ENCODE data around the gene ISG15. TPM values are rescaled to one million over a fixed set of nuclear protein-coding genes. Genes with fewer than 3 reads are reported as not detected.
"Not testable (repeated sequence)": the region's sequence is repeated elsewhere in the genome, so short reads cannot be mapped to it uniquely, and the experiment has no call there.

The ISG15 gene
- total and polyA plus RNA-seq, 2 experiments from 2014 or later: 62.3 to 89.6 TPM

DNA sequence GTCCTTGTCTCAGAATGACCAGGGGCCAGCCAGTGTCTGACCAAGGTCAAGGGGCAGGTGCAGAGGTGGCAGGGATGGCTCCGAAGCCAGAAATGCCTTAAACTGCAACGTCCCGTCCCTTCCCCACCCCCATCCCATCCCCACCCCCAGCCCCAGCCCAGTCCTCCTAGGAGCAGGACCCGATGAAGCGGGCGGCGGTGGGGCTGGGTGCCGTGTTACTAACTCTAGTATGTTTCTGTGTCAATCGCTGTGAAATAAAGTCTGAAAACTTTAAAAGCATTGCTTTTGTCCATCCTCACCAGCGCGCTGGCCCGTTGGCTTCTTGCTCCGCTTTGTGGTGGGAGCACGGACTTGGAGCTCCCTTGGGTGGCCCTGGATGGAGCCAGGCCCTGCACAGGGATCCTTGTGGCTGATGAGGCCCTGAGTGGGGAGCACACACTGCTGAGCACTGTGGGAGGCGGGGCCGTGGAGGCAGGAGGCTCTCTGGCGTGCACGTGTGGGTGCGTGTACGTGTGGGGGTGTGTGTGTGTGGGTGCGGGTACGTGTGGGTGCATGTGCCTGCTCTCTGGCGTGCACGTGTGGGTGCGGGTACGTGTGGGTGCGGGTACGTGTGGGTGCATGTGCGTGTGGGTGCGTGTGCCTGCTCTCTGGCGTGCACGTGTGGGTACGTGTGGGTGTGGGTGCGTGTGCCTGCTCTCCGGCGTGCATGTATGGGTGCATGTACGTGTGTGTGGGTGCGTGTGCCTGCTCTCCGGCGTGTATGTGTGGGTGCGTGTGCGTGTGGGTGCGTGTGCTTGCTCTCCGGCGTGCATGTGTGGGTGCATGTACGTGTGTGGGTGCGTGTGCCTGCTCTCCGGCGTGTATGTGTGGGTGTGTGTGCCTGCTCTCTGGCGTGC is 42.8 kb downstream of the ISG15 start:
- H3K36me3 ChIP-seq (replicated peaks; ENCODE audit: insufficient read depth, low read depth): no peaks in the 10 kb centered on the region
- H3K27ac ChIP-seq: no peak overlapping the region
- peaks cover 24% of the 10 kb centered on the region for H3K27me3 ChIP-seq
- DNase-seq (ENCODE audit: low spot score): no peak
- no peak overlapping the region for H2AFZ ChIP-seq
- TF ChIP-seq CTCF (IDR thresholded peaks at IDR 0.05; ENCODE audit: poor library complexity) (no peak), EZH2 (IDR thresholded peaks at IDR 0.05; ENCODE audit: borderline replicate concordance) (no peak), EZH2phosphoT487 (IDR thresholded peaks at IDR 0.05; ENCODE audit: low read depth, severe bottlenecking, unreplicated experiment) (no peak)
- H4K20me1 ChIP-seq (ENCODE audit: insufficient read depth, poor library complexity, severe bottlenecking): no peaks in the 10 kb centered on the region
- no peak overlapping the region for H3K4me2 ChIP-seq
- WGBS (ENCODE audit: low lambda C conversion rate, missing lambda C conversion rate): 96% methylated on average over 27 of the region's 50 CpGs
- no peaks in the 10 kb centered on the region for H3K9me3 ChIP-seq (ENCODE audit: low read depth)
- H3K4me3 ChIP-seq: no peak overlapping the region
- H3K79me2 ChIP-seq: no peaks in the 10 kb centered on the region
- no peaks in the 10 kb centered on the region for H3K9me2 ChIP-seq (replicated peaks; ENCODE audit: insufficient read depth)
- H3K4me1 ChIP-seq (ENCODE audit: insufficient read depth): peaks cover 10% of the 10 kb centered on the region

DNA sequence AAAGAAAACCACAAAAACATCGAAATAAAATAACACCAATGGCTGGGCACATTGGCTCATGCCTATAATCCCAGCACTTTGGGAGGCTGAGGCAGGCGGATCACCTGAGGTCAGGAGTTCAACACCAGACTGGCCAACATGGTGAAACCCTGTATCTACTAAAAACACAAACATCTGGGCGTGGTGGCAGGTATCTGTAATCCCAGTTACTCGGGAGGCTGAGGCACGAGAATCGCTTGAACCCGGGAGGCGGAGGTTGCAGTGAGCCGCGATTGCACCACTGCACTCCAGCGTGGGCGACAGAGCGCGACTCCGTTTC is 44.4 kb downstream of the ISG15 start:
- not testable (repeated sequence) for H3K4me2 ChIP-seq; H3K79me2 ChIP-seq; H2AFZ ChIP-seq; H3K9me2 ChIP-seq (replicated peaks; ENCODE audit: insufficient read depth); H4K20me1 ChIP-seq (ENCODE audit: insufficient read depth, poor library complexity, severe bottlenecking); H3K9me3 ChIP-seq (ENCODE audit: low read depth); H3K27ac ChIP-seq; H3K4me3 ChIP-seq; H3K36me3 ChIP-seq (replicated peaks; ENCODE audit: insufficient read depth, low read depth); DNase-seq (ENCODE audit: low spot score)
- peaks cover 16% of the 10 kb centered on the region for H3K4me1 ChIP-seq (ENCODE audit: insufficient read depth)
- whole genome bisulfite sequencing (ENCODE audit: low lambda C conversion rate, missing lambda C conversion rate): 75% methylated on average over 15 of the region's 15 CpGs
- H3K27me3 ChIP-seq: peaks cover 30% of the 10 kb centered on the region

DNA sequence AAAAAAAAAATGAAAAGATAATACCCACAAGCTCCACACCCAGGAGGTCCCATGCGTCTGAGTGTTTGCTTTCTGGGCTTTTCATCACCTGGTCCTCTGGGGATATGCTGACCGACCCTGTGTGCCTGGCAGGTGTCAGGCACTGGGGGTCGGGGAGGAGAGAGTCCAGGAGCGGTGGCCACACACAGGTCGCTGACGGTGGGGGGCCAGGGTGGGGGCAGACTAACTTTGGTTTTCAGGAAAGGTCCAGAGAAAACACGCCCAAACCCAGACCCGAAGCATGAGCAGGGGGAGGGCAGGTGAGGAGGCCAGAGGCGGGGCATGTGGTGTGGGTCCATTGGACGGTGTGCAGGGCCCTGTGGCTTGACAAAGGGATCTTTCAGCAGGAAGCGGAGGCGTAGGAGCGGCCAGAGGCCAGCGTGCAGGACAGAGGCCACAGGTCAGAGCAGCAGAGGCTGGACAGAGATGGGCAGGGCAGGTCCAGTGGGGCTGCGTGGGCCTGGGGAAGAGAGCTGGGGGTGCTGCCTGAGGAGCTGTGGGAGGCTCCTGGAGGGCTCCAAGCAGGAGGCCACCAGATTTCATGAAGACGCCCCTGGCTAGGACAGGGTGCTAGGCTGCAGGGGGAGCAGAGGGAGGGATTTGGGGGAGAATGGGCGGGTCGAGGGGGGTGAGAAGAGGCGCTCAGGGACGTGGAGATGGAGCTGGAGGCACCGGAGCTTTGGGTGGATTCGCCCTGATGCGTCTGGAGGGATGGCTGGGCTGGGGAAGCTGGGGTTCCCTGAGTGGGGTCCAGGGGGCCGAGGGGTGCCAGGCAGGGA is 45.0 kb downstream of the ISG15 start:
- no peaks in the 10 kb centered on the region for H3K79me2 ChIP-seq
- TF ChIP-seq CTCF (IDR thresholded peaks at IDR 0.05; ENCODE audit: poor library complexity) (no peak), EZH2phosphoT487 (IDR thresholded peaks at IDR 0.05; ENCODE audit: low read depth, severe bottlenecking, unreplicated experiment) (no peak), EZH2 (IDR thresholded peaks at IDR 0.05; ENCODE audit: borderline replicate concordance) (no peak)
- H3K4me3 ChIP-seq: no peak overlapping the region
- H3K27ac ChIP-seq: no peak overlapping the region
- peaks cover 30% of the 10 kb centered on the region for H3K27me3 ChIP-seq
- peaks cover 16% of the 10 kb centered on the region for H3K4me1 ChIP-seq (ENCODE audit: insufficient read depth)
- H4K20me1 ChIP-seq (ENCODE audit: insufficient read depth, poor library complexity, severe bottlenecking): no peaks in the 10 kb centered on the region
- no peaks in the 10 kb centered on the region for H3K9me2 ChIP-seq (replicated peaks; ENCODE audit: insufficient read depth)
- no peaks in the 10 kb centered on the region for H3K9me3 ChIP-seq (ENCODE audit: low read depth)
- H3K4me2 ChIP-seq: peak overlapping the region; percentile 97
- 47% methylated on average over 13 of the region's 24 CpGs for WGBS (ENCODE audit: low lambda C conversion rate, missing lambda C conversion rate)
- no peak overlapping the region for H2AFZ ChIP-seq
- no peaks in the 10 kb centered on the region for H3K36me3 ChIP-seq (replicated peaks; ENCODE audit: insufficient read depth, low read depth)
- DNase-seq (ENCODE audit: low spot score): no peak

GRCh38 chr1:1058921-1059493 is 45.7 kb downstream of the ISG15 start:
- 4% methylated on average over 20 of the region's 48 CpGs for WGBS (ENCODE audit: low lambda C conversion rate, missing lambda C conversion rate)
- Histone ChIP-seq H3K36me3 (replicated peaks; ENCODE audit: insufficient read depth, low read depth) (no peaks in the 10 kb centered on the region), H4K20me1 (ENCODE audit: insufficient read depth, poor library complexity, severe bottlenecking) (no peaks in the 10 kb centered on the region), H3K27me3 (peaks cover 30% of the 10 kb centered on the region), H2AFZ (peak overlapping the region; percentile 78), H3K9me3 (ENCODE audit: low read depth) (no peaks in the 10 kb centered on the region), H3K4me1 (ENCODE audit: insufficient read depth) (peaks cover 20% of the 10 kb centered on the region), H3K27ac (no peak overlapping the region), H3K79me2 (no peaks in the 10 kb centered on the region), H3K9me2 (replicated peaks; ENCODE audit: insufficient read depth) (no peaks in the 10 kb centered on the region), H3K4me3 (peak overlapping the region; percentile 65), H3K4me2 (peak overlapping the region; percentile 97)
- peak; percentile 60 for DNase-seq (ENCODE audit: low spot score)
- TF ChIP-seq EZH2phosphoT487 (IDR thresholded peaks at IDR 0.05; ENCODE audit: low read depth, severe bottlenecking, unreplicated experiment) (no peak), CTCF (IDR thresholded peaks at IDR 0.05; ENCODE audit: poor library complexity) (peak; percentile 47), EZH2 (IDR thresholded peaks at IDR 0.05; ENCODE audit: borderline replicate concordance) (no peak)

Measured in hepatocyte (in vitro differentiated cells).